ENCODE results near the gene REX1BD.
"Not testable (repeated sequence)": the region's sequence is repeated elsewhere in the genome, so short reads cannot be mapped to it uniquely, and the experiment has no call there.

The REX1BD gene

GRCh38 chr19:18577365-18577914 is 11.2 kb upstream of the REX1BD start:
- no peak for DNase-seq (ENCODE audit: low read depth in 2 of 2)

GRCh38 chr19:18580311-18580710 is 8.3 kb upstream of the REX1BD start:
- DNase-seq (ENCODE audit: low read depth in 2 of 2) = no peak

- no peak for DNase-seq (ENCODE audit: low read depth in 2 of 2)
Observed at GRCh38 chr19:18586306-18586705, 2.3 kb upstream of the REX1BD start.

- no peak for DNase-seq (ENCODE audit: low read depth in 2 of 2)
Observed at GRCh38 chr19:18587561-18587960, 1.0 kb upstream of the REX1BD start.

- DNase-seq (ENCODE audit: low read depth in 2 of 2) = no peak
Observed at GRCh38 chr19:18587962-18588610, 512 bp upstream of the REX1BD start.

- DNase-seq (ENCODE audit: low read depth in 2 of 2) = peak; percentile 51 to 60
Observed at GRCh38 chr19:18589380-18590272, 1.0 kb downstream of the REX1BD start.

- no peak for DNase-seq (ENCODE audit: low read depth in 2 of 2)
Observed at GRCh38 chr19:18590273-18591272, 2.0 kb downstream of the REX1BD start.

- no peak for DNase-seq (ENCODE audit: low read depth in 2 of 2)
Observed at GRCh38 chr19:18591735-18592385, 3.3 kb downstream of the REX1BD start.

- not testable (repeated sequence) for DNase-seq (ENCODE audit: low read depth in 2 of 2)
Observed at GRCh38 chr19:18592732-18593131, 4.1 kb downstream of the REX1BD start.

GRCh38 chr19:18593367-18594095 is 4.9 kb downstream of the REX1BD start:
- no peak for DNase-seq (ENCODE audit: low read depth in 2 of 2)

- peak; percentile 60 to 66 for DNase-seq (ENCODE audit: low read depth in 2 of 2)
Observed at GRCh38 chr19:18594096-18594823, 5.7 kb downstream of the REX1BD start.

GRCh38 chr19:18594824-18595373 is 6.3 kb downstream of the REX1BD start:
- no peak for DNase-seq (ENCODE audit: low read depth in 2 of 2)

- no peak for DNase-seq (ENCODE audit: low read depth in 2 of 2)
Observed at GRCh38 chr19:18595475-18595874, 6.9 kb downstream of the REX1BD start.

GRCh38 chr19:18596752-18597157 is 8.2 kb downstream of the REX1BD start:
- DNase-seq (ENCODE audit: low read depth in 2 of 2) = no peak

- DNase-seq (ENCODE audit: low read depth in 2 of 2) = no peak
Observed at GRCh38 chr19:18597809-18598660, 9.4 kb downstream of the REX1BD start.

- DNase-seq (ENCODE audit: low read depth in 2 of 2) = no peak
Observed at GRCh38 chr19:18599485-18599884, 10.9 kb downstream of the REX1BD start.

- DNase-seq (ENCODE audit: low read depth in 2 of 2) = not testable (repeated sequence)
Observed at GRCh38 chr19:18600692-18601397, 12.2 kb downstream of the REX1BD start.

GRCh38 chr19:18601875-18602274 is 13.3 kb downstream of the REX1BD start:
- no peak for DNase-seq (ENCODE audit: low read depth in 2 of 2)
